Suprapubic skin (tissue), 4 donors: ENCODE results near the gene DDIT3. TPM values are rescaled to one million over a fixed set of nuclear protein-coding genes. Genes with fewer than 3 reads are reported as not detected.

Source experiments
- DNase-seq, 2 donors: peaks; one replicate each; pipeline ENCODE4 v3.0.0-alpha.2; 2019; ENCODE audit warnings: low spot score in 2 of 2
- H3K27ac ChIP-seq: fragments of 200-600 bp; sonication (generic); one replicate; pipeline ENCODE4 v1.5.1; 2019
- H3K27me3 ChIP-seq: fragments of 200-600 bp; sonication (generic); one replicate; pipeline ENCODE4 v1.5.1; 2019
- H3K36me3 ChIP-seq: fragments of 200-600 bp; sonication (generic); one replicate; pipeline ENCODE4 v1.5.1; 2019
- H3K4me1 ChIP-seq: fragments of 200-600 bp; sonication (generic); one replicate; pipeline ENCODE4 v1.5.1; 2019
- H3K4me3 ChIP-seq: fragments of 200-600 bp; sonication (generic); one replicate; pipeline ENCODE4 v1.5.1; 2019; ENCODE audit warnings: mild to moderate bottlenecking
- H3K9me3 ChIP-seq: fragments of 200-600 bp; sonication (generic); one replicate; pipeline ENCODE4 v1.5.1; 2019
- EP300 ChIP-seq: sonication (generic); formaldehyde crosslinking; IDR thresholded peaks from one replicate; pipeline ENCODE4 v1.6.1; 2017; ENCODE audit warnings: antibody characterized with exemption
- POLR2A ChIP-seq, 2 donors: fragments of 450-650 bp; IDR thresholded peaks; one replicate each; pipeline ENCODE4 v1.6.1; 2017; ENCODE audit warnings: antibody characterized with exemption in 2 of 2, mild to moderate bottlenecking in 2 of 2, moderate library complexity in 2 of 2
- POLR2AphosphoS5 ChIP-seq, 3 donors: sonication (generic); formaldehyde crosslinking; IDR thresholded peaks; one replicate each; pipeline ENCODE4 v1.6.1; 2017; ENCODE audit warnings: antibody characterized with exemption in 3 of 3
- WGBS: methylation state at CpG from one replicate; pipeline ENCODE4 v1.1.5; 2018; 5-methylcytosine and 5-hydroxymethylcytosine counted together
- total RNA-seq, 4 donors: library from RNA; depleted of rRNA; stranded (reverse); fragments of >200 nt; gene quantifications; one replicate each; pipeline ENCODE4 v1.1.0, GENCODE V29; 2016
- TF ChIP-seq, protein P1 (sequence below), 2 donors: fragments of 200-600 bp in 1 of 2; fragments of 450-650 bp in 1 of 2; sonication (generic) in 1 of 2; IDR thresholded peaks; one replicate each; pipeline ENCODE4 v1.5.1; 2016 to 2019; ENCODE audit warnings: antibody characterized with exemption in 2 of 2, mild to moderate bottlenecking in 1 of 2, moderate library complexity in 1 of 2

Gene DDIT3
- total RNA-seq, 4 donors from 2014 or later, result 8.1 to 33.6 (median 14.4) TPM

DNA sequence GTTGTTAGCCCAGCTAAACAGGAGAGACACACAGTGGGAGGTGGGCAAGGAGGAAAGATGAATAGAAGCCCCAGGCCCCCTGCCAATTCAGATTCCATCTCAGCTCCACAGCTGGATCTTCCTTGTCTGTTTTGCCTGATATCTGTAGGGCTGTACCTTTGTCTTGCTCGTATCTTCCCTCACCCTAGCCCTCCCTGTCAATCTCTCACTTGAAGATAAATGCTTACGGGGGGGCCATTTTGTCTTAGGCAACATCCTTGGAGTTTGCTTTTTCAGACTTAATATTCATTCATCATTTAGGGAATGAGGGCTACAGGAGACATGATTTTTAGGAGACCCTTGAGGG lies 32.0 kb upstream of the DDIT3 start:
- TF ChIP-seq, protein P1, sequence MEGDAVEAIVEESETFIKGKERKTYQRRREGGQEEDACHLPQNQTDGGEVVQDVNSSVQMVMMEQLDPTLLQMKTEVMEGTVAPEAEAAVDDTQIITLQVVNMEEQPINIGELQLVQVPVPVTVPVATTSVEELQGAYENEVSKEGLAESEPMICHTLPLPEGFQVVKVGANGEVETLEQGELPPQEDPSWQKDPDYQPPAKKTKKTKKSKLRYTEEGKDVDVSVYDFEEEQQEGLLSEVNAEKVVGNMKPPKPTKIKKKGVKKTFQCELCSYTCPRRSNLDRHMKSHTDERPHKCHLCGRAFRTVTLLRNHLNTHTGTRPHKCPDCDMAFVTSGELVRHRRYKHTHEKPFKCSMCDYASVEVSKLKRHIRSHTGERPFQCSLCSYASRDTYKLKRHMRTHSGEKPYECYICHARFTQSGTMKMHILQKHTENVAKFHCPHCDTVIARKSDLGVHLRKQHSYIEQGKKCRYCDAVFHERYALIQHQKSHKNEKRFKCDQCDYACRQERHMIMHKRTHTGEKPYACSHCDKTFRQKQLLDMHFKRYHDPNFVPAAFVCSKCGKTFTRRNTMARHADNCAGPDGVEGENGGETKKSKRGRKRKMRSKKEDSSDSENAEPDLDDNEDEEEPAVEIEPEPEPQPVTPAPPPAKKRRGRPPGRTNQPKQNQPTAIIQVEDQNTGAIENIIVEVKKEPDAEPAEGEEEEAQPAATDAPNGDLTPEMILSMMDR (IDR thresholded peaks at IDR 0.05), result no peak
- no peak for TF ChIP-seq POLR2A (IDR thresholded peaks at IDR 0.05)
- TF ChIP-seq POLR2AphosphoS5 (IDR thresholded peaks at IDR 0.05), result no peak
- no peak overlapping the region for H3K27ac ChIP-seq
- peaks cover 37% of the 10 kb centered on the region for H3K27me3 ChIP-seq
- no peak overlapping the region for H3K4me3 ChIP-seq
- H3K36me3 ChIP-seq, result no peaks in the 10 kb centered on the region
- WGBS, result 90% methylated on average over 2 of the region's 2 CpGs
- no peaks in the 10 kb centered on the region for H3K9me3 ChIP-seq
- peaks cover 11% of the 10 kb centered on the region for H3K4me1 ChIP-seq
- no peak for DNase-seq

DNA sequence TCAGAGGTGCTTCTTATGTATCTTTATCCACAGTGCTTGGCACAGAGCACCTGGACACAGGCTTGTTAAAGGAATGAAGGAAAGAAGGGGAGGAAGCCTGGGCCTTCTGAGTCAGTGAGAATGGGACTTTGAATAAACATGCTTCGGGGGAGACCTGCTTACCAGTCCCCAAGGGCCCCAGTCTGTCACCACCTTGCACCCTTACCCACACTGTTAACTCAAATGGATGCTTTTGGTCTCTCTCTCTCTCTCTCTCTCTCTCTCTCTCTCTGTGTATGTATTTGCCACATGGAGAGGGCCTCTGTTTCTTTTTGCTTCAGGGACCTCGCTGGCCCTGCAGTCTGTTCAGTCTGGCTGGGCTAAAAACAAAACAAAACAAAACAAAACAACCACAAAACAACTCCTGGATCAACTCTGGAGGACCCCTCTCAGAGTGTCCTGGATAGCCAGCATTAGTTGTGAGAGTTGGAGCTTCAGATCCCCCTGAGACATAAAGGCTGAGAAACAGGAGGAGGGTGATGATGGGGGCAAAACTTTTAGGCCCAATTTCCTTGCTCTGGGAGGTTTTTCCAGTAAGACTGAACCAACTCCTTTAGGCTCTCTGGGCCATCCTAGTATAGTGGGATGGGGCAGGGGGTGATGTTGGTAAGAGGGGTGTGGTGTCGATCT lies 31.5 kb upstream of the DDIT3 start:
- H3K27ac ChIP-seq, result no peak overlapping the region
- WGBS, result 85% methylated on average over 3 of the region's 3 CpGs
- no peaks in the 10 kb centered on the region for H3K9me3 ChIP-seq
- TF ChIP-seq POLR2A (IDR thresholded peaks at IDR 0.05), result no peak
- TF ChIP-seq, protein P1 (IDR thresholded peaks at IDR 0.05), result no peak
- no peak for TF ChIP-seq EP300
- no peak for TF ChIP-seq POLR2AphosphoS5 (IDR thresholded peaks at IDR 0.05)
- H3K4me3 ChIP-seq, result no peak overlapping the region
- DNase-seq, result no peak
- peaks cover 37% of the 10 kb centered on the region for H3K27me3 ChIP-seq
- H3K4me1 ChIP-seq, result peaks cover 12% of the 10 kb centered on the region
- H3K36me3 ChIP-seq, result no peaks in the 10 kb centered on the region

DNA sequence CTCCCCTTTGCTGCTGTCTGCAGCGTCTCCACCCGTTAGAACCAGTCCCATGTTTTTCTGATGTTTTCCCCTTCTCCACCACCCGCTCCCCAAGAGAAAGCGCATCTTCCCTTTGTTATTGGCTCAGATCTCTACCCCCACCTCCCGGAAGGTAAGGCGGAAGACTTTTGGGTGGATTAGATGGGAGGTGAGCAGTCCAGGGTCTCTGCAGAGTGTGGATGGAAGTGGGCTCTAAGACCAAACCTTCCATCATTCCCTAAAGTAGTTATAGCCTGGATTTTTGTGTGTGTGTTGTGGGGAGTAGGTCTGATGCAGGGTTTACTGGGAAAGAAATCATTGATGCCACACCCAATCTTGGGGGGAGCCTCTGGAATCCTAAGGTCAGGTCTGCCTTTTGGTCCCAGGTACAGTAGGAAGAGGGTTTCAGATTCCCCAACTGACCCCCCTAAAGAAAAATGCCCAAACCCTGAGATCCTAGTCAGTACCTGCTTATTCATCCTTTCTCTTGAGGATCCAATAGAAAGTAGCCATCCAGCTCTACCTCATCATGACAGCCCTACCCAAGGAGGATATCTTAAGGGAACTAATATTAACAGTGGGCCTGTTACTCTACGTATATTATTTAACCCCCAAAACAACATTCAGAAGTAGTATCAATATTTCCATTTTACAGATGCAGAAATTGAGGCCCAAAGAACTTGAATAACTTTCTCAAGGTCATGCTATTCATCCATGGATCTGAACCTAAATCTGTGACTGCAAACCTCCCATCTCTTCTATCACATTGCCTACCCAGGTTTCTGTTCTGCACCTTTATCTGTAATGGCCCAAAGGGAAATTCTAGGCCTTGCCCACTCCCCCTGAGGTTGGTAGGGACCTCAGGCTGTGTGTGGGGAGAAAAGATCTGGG lies 30.6 kb upstream of the DDIT3 start:
- Histone ChIP-seq H3K27me3 (peaks cover 37% of the 10 kb centered on the region), H3K36me3 (no peaks in the 10 kb centered on the region), H3K9me3 (no peaks in the 10 kb centered on the region), H3K4me3 (no peak overlapping the region), H3K4me1 (peaks cover 20% of the 10 kb centered on the region), H3K27ac (no peak overlapping the region)
- no peak for DNase-seq
- 74% methylated on average over 7 of the region's 7 CpGs for WGBS
- TF ChIP-seq POLR2A (IDR thresholded peaks at IDR 0.05), result no peak
- TF ChIP-seq, protein P1 (IDR thresholded peaks at IDR 0.05), result no peak
- TF ChIP-seq EP300, result no peak
- no peak for TF ChIP-seq POLR2AphosphoS5 (IDR thresholded peaks at IDR 0.05)

DNA sequence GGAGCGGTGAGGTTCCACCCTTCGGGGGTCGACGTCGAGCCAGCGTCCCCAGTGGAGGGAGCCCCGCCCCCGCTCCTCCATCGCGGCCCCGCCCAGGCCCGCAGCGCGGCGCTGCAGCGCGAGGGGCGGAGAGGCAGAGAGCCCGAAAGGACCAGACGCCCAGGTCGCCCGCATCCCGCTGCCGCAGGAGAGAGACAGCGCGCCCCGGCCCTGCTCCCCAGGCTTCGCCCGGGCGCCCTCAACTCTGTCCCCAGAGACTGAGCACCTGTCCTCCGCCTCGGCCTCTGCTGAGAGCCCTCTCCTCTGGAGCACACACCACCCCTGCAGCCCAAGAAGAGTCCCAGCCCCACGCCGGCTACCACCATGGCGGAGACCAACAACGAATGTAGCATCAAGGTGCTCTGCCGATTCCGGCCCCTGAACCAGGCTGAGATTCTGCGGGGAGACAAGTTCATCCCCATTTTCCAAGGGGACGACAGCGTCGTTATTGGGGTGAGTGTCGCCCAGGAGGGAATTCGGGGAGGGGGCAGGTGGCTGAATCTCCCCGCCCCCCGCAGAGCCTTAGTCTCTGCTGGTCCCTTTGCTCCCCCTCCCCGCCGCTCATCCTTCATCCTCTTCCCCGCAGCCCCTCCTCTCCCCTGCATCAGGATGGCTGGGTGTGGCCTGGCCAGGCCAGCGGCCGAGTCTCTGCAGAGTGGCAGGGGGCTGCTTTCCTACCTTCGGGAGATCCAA lies 29.8 kb upstream of the DDIT3 start, which contains the start of gene KIF5A:
Gene KIF5A, plus strand, starts transcription at position 136 of the 732 bp plus-strand sequence. Its CDS starts 228 bp downstream, at position 364.
- TF ChIP-seq, protein P1 (IDR thresholded peaks at IDR 0.05), result no peak
- TF ChIP-seq POLR2A (IDR thresholded peaks at IDR 0.05) (no peak), POLR2AphosphoS5 (IDR thresholded peaks at IDR 0.05) (no peak), EP300 (no peak)
- H3K4me1 ChIP-seq, result peaks cover 28% of the 10 kb centered on the region
- no peaks in the 10 kb centered on the region for H3K9me3 ChIP-seq
- no peak within 1 kb of the TSS for H3K27ac ChIP-seq
- H3K27me3 ChIP-seq, result peaks cover 37% of the 10 kb centered on the region
- peak within 1 kb of the TSS; percentile 49 for H3K4me3 ChIP-seq
- DNase-seq, result no peak
- H3K36me3 ChIP-seq, result no peaks in the 10 kb centered on the region
- 28% methylated on average over 20 of the region's 52 CpGs for WGBS
